Glutamatergic neuron (in vitro differentiated cells): ENCODE data around the gene CACNG7. TPM values are rescaled to one million over a fixed set of nuclear protein-coding genes. Genes with fewer than 3 reads are reported as not detected.

Source experiments
- DNase-seq: peaks from one replicate; pipeline ENCODE4 v3.0.0; 2022
- H3K27ac Mint-ChIP-seq: one replicate; pipeline ENCODE4 v1.8.0; 2020; ENCODE audit warnings: mild to moderate bottlenecking, mixed read lengths, inconsistent platforms; ENCODE audit not compliant: unreplicated experiment
- H3K27me3 Mint-ChIP-seq: one replicate; pipeline ENCODE4 v1.8.0; 2020; ENCODE audit warnings: mild to moderate bottlenecking, moderate library complexity, mixed read lengths, inconsistent platforms; ENCODE audit not compliant: unreplicated experiment
- H3K36me3 Mint-ChIP-seq: one replicate; pipeline ENCODE4 v1.8.0; 2020; ENCODE audit warnings: mild to moderate bottlenecking, mixed read lengths, inconsistent platforms; ENCODE audit not compliant: unreplicated experiment
- H3K4me1 Mint-ChIP-seq: one replicate; pipeline ENCODE4 v1.8.0; 2020; ENCODE audit warnings: mild to moderate bottlenecking, low read depth, mixed read lengths, inconsistent platforms; ENCODE audit not compliant: unreplicated experiment
- H3K4me3 Mint-ChIP-seq: one replicate; pipeline ENCODE4 v1.8.0; 2020; ENCODE audit warnings: mild to moderate bottlenecking, mixed read lengths, inconsistent platforms; ENCODE audit not compliant: unreplicated experiment
- H3K9me3 Mint-ChIP-seq: one replicate; pipeline ENCODE4 v1.8.0; 2020; ENCODE audit warnings: mild to moderate bottlenecking, moderate library complexity, mixed read lengths, inconsistent platforms; ENCODE audit not compliant: unreplicated experiment
- total RNA-seq: library from RNA; stranded (reverse); fragmentation: NEBNext Ultra II Directional; extraction: Animal tissue kit (Norgen Biotek cat#: 25700); gene quantifications from one replicate; pipeline ENCODE4 v1.2.1, GENCODE V29; 2021; ENCODE audit not compliant: unreplicated experiment
- TF ChIP-seq, protein P1 (sequence below): fragments of 200-600 bp; sonication (generic); IDR thresholded peaks from one replicate; pipeline ENCODE4 v1.5.0; 2021; ENCODE audit not compliant: partially characterized antibody, unreplicated experiment

The CACNG7 gene
- total RNA-seq, 1 donor from 2014 or later: 60.4 TPM

DNA sequence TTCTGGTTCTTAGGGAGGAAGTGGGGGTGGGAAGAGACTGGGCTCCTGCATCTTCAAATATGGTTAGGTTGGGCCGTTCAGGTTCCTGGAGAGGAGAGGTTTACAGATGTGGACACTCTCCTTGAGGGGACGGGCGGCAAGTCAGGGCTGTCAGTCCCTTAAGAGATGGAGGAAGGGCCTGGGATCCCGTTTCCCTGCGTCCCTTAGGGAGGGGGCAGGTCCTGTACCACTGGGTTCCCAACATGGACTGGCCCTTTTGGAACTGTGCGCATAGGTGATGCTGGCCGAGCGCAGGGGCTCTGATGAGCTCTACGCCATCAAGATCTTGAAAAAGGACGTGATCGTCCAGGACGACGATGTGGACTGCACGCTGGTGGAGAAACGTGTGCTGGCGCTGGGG lies 10.9 kb upstream of the CACNG7 start:
- Mint-ChIP-seq H3K36me3 (no peaks in the 10 kb centered on the region), H3K27me3 (no peaks in the 10 kb centered on the region), H3K4me1 (peaks cover 7% of the 10 kb centered on the region), H3K27ac (no peak overlapping the region), H3K9me3 (peaks cover 2% of the 10 kb centered on the region), H3K4me3 (no peak overlapping the region)
- TF ChIP-seq, protein P1, sequence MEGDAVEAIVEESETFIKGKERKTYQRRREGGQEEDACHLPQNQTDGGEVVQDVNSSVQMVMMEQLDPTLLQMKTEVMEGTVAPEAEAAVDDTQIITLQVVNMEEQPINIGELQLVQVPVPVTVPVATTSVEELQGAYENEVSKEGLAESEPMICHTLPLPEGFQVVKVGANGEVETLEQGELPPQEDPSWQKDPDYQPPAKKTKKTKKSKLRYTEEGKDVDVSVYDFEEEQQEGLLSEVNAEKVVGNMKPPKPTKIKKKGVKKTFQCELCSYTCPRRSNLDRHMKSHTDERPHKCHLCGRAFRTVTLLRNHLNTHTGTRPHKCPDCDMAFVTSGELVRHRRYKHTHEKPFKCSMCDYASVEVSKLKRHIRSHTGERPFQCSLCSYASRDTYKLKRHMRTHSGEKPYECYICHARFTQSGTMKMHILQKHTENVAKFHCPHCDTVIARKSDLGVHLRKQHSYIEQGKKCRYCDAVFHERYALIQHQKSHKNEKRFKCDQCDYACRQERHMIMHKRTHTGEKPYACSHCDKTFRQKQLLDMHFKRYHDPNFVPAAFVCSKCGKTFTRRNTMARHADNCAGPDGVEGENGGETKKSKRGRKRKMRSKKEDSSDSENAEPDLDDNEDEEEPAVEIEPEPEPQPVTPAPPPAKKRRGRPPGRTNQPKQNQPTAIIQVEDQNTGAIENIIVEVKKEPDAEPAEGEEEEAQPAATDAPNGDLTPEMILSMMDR: no peak
- no peak for DNase-seq

DNA sequence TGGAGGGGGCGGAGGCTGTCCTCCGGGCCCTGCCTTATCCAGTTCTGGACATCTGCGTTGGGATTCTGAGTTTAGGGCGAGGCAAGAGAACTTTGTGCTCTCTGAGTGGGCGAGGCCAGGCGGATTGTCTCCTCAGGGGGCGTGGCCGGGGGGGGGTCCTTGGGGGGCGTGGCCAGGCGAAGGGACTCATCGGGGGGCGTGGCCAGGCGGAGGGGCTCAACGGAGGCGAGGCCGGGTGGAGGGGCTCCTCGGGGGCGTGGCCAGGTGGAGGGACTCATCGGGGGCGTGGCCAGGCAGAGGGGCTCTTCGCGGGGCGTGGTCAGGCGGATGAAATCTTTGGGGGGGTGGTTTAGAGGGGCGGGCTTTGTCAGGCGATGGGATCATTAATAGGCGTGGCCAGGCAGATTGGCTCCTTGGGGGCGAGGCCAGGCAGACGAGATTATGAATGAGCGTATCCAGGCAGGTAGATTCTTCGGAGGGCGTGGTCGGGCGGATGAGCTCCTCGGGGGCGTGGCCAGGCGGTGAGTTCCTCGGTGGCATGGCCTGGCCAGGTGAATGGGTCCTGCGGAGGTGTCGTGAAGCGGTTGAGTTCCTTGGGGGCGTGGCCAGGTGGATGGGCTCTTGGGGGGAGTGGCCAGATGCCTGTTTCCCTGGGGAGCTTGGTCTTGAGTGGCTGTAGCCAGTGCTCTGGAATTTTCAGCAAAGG lies 10.3 kb upstream of the CACNG7 start:
- peak; percentile 69 for DNase-seq
- Mint-ChIP-seq H3K4me1 (peaks cover 7% of the 10 kb centered on the region), H3K4me3 (peak overlapping the region; percentile 67), H3K27ac (no peak overlapping the region), H3K27me3 (no peaks in the 10 kb centered on the region), H3K9me3 (peaks cover 2% of the 10 kb centered on the region), H3K36me3 (no peaks in the 10 kb centered on the region)
- TF ChIP-seq, protein P1: no peak

DNA sequence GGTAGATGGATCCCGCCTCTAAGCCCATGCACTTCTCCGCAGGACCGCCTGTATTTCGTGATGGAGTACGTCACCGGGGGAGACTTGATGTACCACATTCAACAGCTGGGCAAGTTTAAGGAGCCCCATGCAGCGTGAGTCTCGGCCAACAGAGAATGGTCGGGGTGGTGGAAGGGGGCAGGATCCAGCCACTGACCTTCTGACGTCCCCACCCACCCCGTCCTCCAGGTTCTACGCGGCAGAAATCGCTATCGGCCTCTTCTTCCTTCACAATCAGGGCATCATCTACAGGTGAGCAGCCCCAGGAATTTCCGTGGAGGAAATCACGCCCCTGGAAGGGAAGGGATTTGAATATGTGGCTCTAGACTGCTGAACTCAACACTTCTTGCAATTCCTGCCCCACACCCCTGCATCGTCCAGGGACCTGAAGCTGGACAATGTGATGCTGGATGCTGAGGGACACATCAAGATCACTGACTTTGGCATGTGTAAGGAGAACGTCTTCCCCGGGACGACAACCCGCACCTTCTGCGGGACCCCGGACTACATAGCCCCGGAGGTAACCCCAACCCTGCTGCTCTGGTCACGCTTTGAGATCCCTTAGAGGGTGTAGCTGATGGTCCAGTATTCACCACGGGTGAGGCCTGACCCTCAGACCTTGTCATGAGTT lies 8.8 kb upstream of the CACNG7 start:
- TF ChIP-seq, protein P1: no peak
- H3K27me3 Mint-ChIP-seq: peaks cover 2% of the 10 kb centered on the region

DNA sequence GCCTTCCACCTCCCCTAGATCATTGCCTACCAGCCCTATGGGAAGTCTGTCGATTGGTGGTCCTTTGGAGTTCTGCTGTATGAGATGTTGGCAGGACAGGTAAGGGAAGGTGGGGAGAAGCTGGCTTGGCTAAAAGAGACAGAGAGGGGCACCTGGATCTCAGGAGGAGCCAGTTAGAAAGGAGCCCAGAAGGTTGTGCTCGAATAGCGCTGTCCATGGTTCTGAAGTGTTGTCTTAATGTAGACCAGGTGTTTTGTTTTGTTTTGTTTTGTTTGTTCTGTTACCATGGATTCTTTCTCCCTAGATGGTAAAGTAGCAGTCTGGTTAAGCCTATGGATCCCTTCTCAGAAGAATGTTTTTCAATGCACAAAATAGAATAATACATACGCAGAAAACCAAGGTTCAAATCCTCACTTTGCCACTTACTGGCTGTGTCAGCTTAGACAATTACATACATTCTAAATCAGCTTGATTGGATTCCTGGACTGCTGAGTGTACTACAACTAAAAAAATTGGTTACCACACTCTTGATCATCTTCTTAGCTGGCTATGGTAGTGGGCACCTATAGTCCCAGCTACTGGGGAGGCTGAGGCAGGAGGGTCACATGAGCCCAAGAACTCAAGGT lies 5.9 kb upstream of the CACNG7 start:
- Mint-ChIP-seq H3K36me3 (no peaks in the 10 kb centered on the region), H3K4me3 (no peak overlapping the region), H3K4me1 (peaks cover 13% of the 10 kb centered on the region), H3K27ac (no peak overlapping the region), H3K27me3 (peaks cover 9% of the 10 kb centered on the region), H3K9me3 (peaks cover 5% of the 10 kb centered on the region)
- no peak for DNase-seq
- TF ChIP-seq, protein P1: no peak

More for the DNA sequence above, 8.8 kb upstream of the CACNG7 start:
- Mint-ChIP-seq H3K9me3 (peaks cover 2% of the 10 kb centered on the region), H3K36me3 (no peaks in the 10 kb centered on the region), H3K27ac (no peak overlapping the region), H3K4me1 (peaks cover 7% of the 10 kb centered on the region), H3K4me3 (no peak overlapping the region)
- DNase-seq: no peak

DNA sequence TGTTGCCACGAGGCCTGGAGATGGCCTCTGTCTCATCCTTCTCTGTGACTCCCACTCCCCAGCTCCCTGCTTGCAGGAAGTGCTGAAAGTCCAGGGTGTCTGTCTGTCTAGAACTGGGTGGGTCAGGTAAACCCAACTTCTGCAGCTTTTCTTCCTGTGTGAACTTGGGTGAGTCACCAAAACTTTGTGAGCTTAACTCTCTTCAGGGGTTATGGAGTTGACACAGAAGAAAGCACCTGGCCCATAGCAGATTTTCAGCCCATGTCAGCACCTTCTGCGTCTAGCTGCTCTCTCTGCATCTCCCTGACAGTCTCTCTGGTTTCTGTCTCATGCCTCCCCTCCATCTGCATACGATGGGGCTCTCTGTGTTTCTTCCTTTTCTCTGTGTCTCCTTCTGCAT lies 4.2 kb upstream of the CACNG7 start:
- Mint-ChIP-seq H3K27me3 (peaks cover 11% of the 10 kb centered on the region), H3K36me3 (no peaks in the 10 kb centered on the region), H3K4me1 (peaks cover 13% of the 10 kb centered on the region), H3K4me3 (no peak overlapping the region), H3K27ac (no peak overlapping the region), H3K9me3 (peaks cover 10% of the 10 kb centered on the region)
- no peak for DNase-seq
- TF ChIP-seq, protein P1: no peak
